PFSK-1 (cell line): ENCODE data around the gene MYL6B.

ENCODE experiments used
- FOXP2 ChIP-seq: optimal IDR thresholded peaks from 2 replicates; pipeline ENCODE3; 2011; ENCODE audit warnings: borderline replicate concordance, control low read depth, inconsistent platforms; ENCODE audit not compliant: insufficient read depth; ENCODE audit errors: extremely low read length, extremely low read depth
- POLR2AphosphoS5 ChIP-seq: IDR thresholded peaks from 2 replicates; pipeline ENCODE4 v1.6.1; 2012; ENCODE audit warnings: low read depth, mild to moderate bottlenecking, control low read depth, low read length, moderate library complexity
- REST ChIP-seq, 2 experiments: IDR thresholded peaks; 2 replicates each; pipeline versions ENCODE4 v1.6.1 to v1.8.0; 2011 to 2012; ENCODE audit warnings: low read depth in 2 of 2, low read length in 2 of 2, control low read depth in 1 of 2, inconsistent platforms in 1 of 2, mild to moderate bottlenecking in 1 of 2, moderate library complexity in 1 of 2; ENCODE audit not compliant: insufficient read depth in 1 of 2
- SIN3A ChIP-seq: IDR thresholded peaks from 2 replicates; pipeline ENCODE4 v1.6.1; 2012; ENCODE audit warnings: mild to moderate bottlenecking, low read length, moderate library complexity, borderline replicate concordance; ENCODE audit not compliant: insufficient read depth
- TAF1 ChIP-seq: IDR thresholded peaks from 2 replicates; pipeline ENCODE4 v1.6.1; 2012; ENCODE audit warnings: low read length, control low read depth, borderline replicate concordance; ENCODE audit not compliant: insufficient read depth

MYL6B gene

GRCh38 chr12:56160894-56161689 is 8.7 kb downstream of the MYL6B start:
- no peak for TF ChIP-seq TAF1

DNA sequence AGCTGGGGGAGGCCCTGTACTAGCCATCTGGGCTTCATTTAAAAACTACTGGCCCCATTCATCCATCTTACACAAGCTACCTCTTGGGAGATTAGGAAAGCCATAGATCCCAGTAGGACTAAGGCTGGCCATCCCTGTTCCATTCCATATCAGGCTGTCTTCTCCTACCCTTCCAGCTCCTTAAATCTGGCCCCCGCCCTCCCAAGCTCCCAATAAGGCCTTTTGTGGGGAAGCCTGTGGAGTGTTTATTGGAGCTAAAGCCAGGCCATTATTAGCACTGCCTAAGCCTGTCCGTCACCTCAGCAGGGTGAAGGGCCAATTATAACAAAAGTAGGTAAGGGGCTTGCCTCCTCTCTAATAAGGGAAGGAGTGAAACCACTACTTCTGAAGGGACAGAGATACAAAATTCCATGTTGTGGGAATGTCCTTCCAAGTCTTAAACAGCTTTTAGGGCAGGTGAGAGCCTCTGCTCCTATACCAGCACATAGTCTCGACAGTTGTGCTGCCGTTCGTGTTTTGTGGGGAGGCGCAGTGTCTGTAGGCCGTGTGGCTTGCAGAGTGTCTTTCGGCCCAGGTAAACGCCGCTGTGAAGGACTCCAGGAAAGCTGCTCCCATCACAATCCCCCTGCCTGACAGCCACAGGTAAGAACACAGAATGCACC is 9.4 kb downstream of the MYL6B start:
- TF ChIP-seq SIN3A (no peak), TAF1 (no peak)

- TF ChIP-seq FOXP2, result no peak
- no peak for TF ChIP-seq REST (IDR thresholded peaks at IDR 0.05; ENCODE audit: insufficient read depth in 1 of 2, low read depth in 2 of 2, low read length in 2 of 2)
- TF ChIP-seq POLR2AphosphoS5, result peak; percentile 45; the same call in 1 of the 2 replicates
- no peak for TF ChIP-seq SIN3A
Observed at GRCh38 chr12:56162468-56163290, 10.3 kb downstream of the MYL6B start.

- TF ChIP-seq REST (IDR thresholded peaks at IDR 0.05; ENCODE audit: insufficient read depth in 1 of 2, low read depth in 2 of 2, low read length in 2 of 2) (no peak), FOXP2 (no peak), POLR2AphosphoS5 (no peak; the same call in 1 of the 2 replicates), TAF1 (no peak), SIN3A (no peak)
Observed at GRCh38 chr12:56163533-56164344, 11.4 kb downstream of the MYL6B start.

DNA sequence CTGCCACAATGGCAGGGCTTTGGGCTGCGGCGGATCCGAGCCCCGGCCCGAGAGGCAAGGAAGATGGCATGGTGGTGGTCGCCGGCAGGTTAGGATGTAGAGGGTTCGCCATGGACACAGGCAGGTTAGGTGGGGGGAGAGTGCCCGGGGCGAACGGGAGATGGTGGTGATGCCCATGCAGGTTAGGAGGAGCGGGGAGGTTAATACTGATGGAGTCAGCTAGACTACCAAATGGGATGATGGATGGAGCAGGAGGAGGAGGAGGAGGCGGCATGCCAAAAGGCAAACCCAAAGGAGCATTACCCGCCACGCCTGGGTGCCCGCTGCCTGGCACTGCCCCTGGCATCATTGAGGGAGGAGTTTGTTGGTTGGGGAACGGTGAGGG is 11.9 kb downstream of the MYL6B start:
- TF ChIP-seq TAF1, result no peak
- TF ChIP-seq POLR2AphosphoS5, result no peak
- no peak for TF ChIP-seq FOXP2
- TF ChIP-seq SIN3A, result no peak
- no peak for TF ChIP-seq REST (IDR thresholded peaks at IDR 0.05; ENCODE audit: insufficient read depth in 1 of 2, low read depth in 2 of 2, low read length in 2 of 2)
